K562 (cell line): Measurements from ENCODE around the gene ADAT3. TPM values are rescaled to one million over a fixed set of nuclear protein-coding genes. Genes with fewer than 3 reads are reported as not detected.

Experiments
- ATAC-seq: fragments of 200-7000 bp; cut with Tn5 transposase; 3 replicates; pipeline ENCODE4 v1.9.1; 2020; ENCODE audit warnings: moderate library complexity
- BruUV-seq: library from RNA; stranded (reverse); fragments of 400-500 nt; replicated peaks from 2 replicates; lab custom pipeline; 2021; lab: Mats Ljungman, UMichigan
- CTCF ChIA-PET: fragments of 300-600 bp; formaldehyde crosslinking; extraction: SDS; loops from one replicate; lab custom pipeline; 2021; ENCODE audit warnings: low intra/inter-chr PET ratio; lab: Yijun Ruan, JAX
- POLR2A ChIA-PET: fragments of 300-600, 350-650 bp; sonication (Branson Sonifier 250); formaldehyde crosslinking; extraction: SDS; loops from one replicate; lab custom pipeline; 2021; ENCODE audit warnings: antibody characterized with exemption, inconsistent platforms; lab: Yijun Ruan, JAX
- DNase-seq, 4 experiments: peaks; one replicate each; pipeline versions ENCODE4 v3.0.0 to v3.0.0-alpha.2; 2011 to 2018; ENCODE audit warnings: low spot score in 3 of 4, mixed read lengths in 3 of 4; ENCODE audit errors: extremely low read depth in 1 of 4
- FAIRE-seq: peaks from 2 replicates; lab custom pipeline; 2011; peaks lifted over from hg19 to GRCh38; lab: Jason Lieb, UNC
- H2AFZ ChIP-seq: 2 replicates; pipeline ENCODE4 v1.6.0; 2011; ENCODE audit warnings: low read depth, low read length, control low read depth, inconsistent platforms
- H3K27ac ChIP-seq: fragments of 200-600 bp; 3 replicates; pipeline ENCODE4 v1.8.0; 2011; ENCODE audit warnings: low read depth, mild to moderate bottlenecking, control low read depth, inconsistent platforms, low read length, moderate library complexity, mixed read lengths; ENCODE audit errors: extremely low read depth
- H3K27me3 ChIP-seq, 2 experiments: fragments of 300-600 bp in 1 of 2; 2 replicates in 1 of 2; 3 replicates in 1 of 2; pipeline versions ENCODE4 v1.6.0 to v1.8.0; 2011; ENCODE audit warnings: inconsistent platforms in 2 of 2, low read length in 2 of 2, mild to moderate bottlenecking in 1 of 2, mixed read lengths in 1 of 2, moderate library complexity in 1 of 2; ENCODE audit not compliant: control insufficient read depth in 2 of 2, insufficient read depth in 2 of 2
- H3K36me3 ChIP-seq: fragments of 300-600 bp; 3 replicates; pipeline ENCODE4 v1.8.0; 2011; ENCODE audit warnings: mild to moderate bottlenecking, low read length, inconsistent platforms; ENCODE audit not compliant: control insufficient read depth, insufficient read depth
- H3K4me1 ChIP-seq, 2 experiments: fragments of 200-600 bp in 1 of 2; replicated peaks in 1 of 2; 2 replicates in 1 of 2; 3 replicates in 1 of 2; pipeline versions ENCODE4 v1.5.1 to v1.8.0; 2011; ENCODE audit warnings: inconsistent platforms in 2 of 2, low read length in 2 of 2, mild to moderate bottlenecking in 1 of 2, mixed read lengths in 1 of 2, moderate library complexity in 1 of 2; ENCODE audit not compliant: control insufficient read depth in 2 of 2, insufficient read depth in 2 of 2
- H3K4me2 ChIP-seq: 2 replicates; pipeline ENCODE4 v1.6.1; 2011; ENCODE audit warnings: low read length, control low read depth, inconsistent platforms, mixed read lengths; ENCODE audit not compliant: insufficient read depth
- H3K4me3 ChIP-seq: fragments of 200-600 bp; sonication (generic), shearing (Covaris generic); 2 replicates; pipeline ENCODE4 v1.5.1; 2016; ENCODE audit warnings: control low read depth, inconsistent platforms
- H3K79me2 ChIP-seq: fragments of 200-600 bp; 3 replicates; pipeline ENCODE4 v1.8.0; 2011; ENCODE audit warnings: low read length, inconsistent platforms; ENCODE audit not compliant: control insufficient read depth, insufficient read depth
- H3K9ac ChIP-seq, 2 experiments: 2 replicates each; pipeline versions ENCODE4 v1.6.0 to v1.6.1; 2011; ENCODE audit warnings: low read depth in 2 of 2, low read length in 2 of 2, control low read depth in 1 of 2, inconsistent platforms in 1 of 2, mild to moderate bottlenecking in 1 of 2, mixed read lengths in 1 of 2; ENCODE audit not compliant: insufficient read depth in 1 of 2
- H3K9me1 ChIP-seq: one replicate; pipeline ENCODE4 v1.6.0; 2011; ENCODE audit warnings: inconsistent platforms, mild to moderate bottlenecking, low read length, moderate library complexity; ENCODE audit not compliant: control insufficient read depth, insufficient read depth
- H3K9me3 ChIP-seq: replicated peaks from 2 replicates; pipeline ENCODE4 v1.5.1; 2011; ENCODE audit warnings: low read depth, low read length, inconsistent platforms; ENCODE audit not compliant: control insufficient read depth, insufficient read depth
- H4K20me1 ChIP-seq: replicated peaks from 2 replicates; pipeline ENCODE4 v1.6.1; 2011; ENCODE audit warnings: low read length, inconsistent platforms, mixed read lengths; ENCODE audit not compliant: control insufficient read depth, insufficient read depth
- CCNT2 ChIP-seq: IDR thresholded peaks from 2 replicates; pipeline ENCODE4 v1.6.1; 2011; ENCODE audit warnings: borderline replicate concordance, low read depth, mild to moderate bottlenecking, moderate library complexity, mixed read lengths, low read length; ENCODE audit not compliant: insufficient read length; ENCODE audit errors: extremely low read depth
- CREB3 ChIP-seq: fragments of 450-650 bp; conservative IDR thresholded peaks from 2 replicates; pipeline ENCODE4 v1.6.1; 2016; ENCODE audit warnings: missing genetic modification characterization, low read depth, mild to moderate bottlenecking, missing compliant biosample characterization, moderate library complexity
- HNRNPH1 ChIP-seq: fragments of 200-400 bp; formaldehyde crosslinking; optimal IDR thresholded peaks from 2 replicates; pipeline ENCODE3; 2017; ENCODE audit warnings: low read depth, mild to moderate bottlenecking, low read length, moderate library complexity
- JUN ChIP-seq, 2 experiments: sonication (generic) in 1 of 2; formaldehyde crosslinking in 1 of 2; IDR thresholded peaks; 2 replicates each; pipeline versions ENCODE4 v1.6.1 to v1.8.0; 2012 to 2022; ENCODE audit warnings: borderline replicate concordance in 2 of 2, mild to moderate bottlenecking in 2 of 2, improper control_type of control experiment in 1 of 2, low read depth in 1 of 2, low read length in 1 of 2, missing genetic modification reagents in 1 of 2
- LCOR ChIP-seq: sonication (generic); formaldehyde crosslinking; IDR thresholded peaks from 2 replicates; pipeline ENCODE4 v1.8.0; 2022; ENCODE audit warnings: mild to moderate bottlenecking, missing genetic modification reagents
- MCM7 ChIP-seq, 2 experiments: fragments of 450-650 bp; IDR thresholded peaks; 2 replicates each; pipeline ENCODE4 v1.6.1; 2016 to 2018
- MTA2 ChIP-seq: fragments of 450-650 bp; IDR thresholded peaks from 2 replicates; pipeline ENCODE4 v1.6.1; 2016; ENCODE audit warnings: low read depth
- NBN ChIP-seq: fragments of 450-650 bp; IDR thresholded peaks from 2 replicates; pipeline ENCODE4 v1.6.1; 2016; ENCODE audit warnings: low read depth, mild to moderate bottlenecking
- POLR2AphosphoS2 ChIP-seq: IDR thresholded peaks from 2 replicates; pipeline ENCODE4 v1.6.1; 2012; ENCODE audit warnings: low read length, improper control_type of control experiment
- RBFOX2 ChIP-seq: fragments of 200-400 bp; formaldehyde crosslinking; IDR thresholded peaks from 2 replicates; pipeline ENCODE4 v1.6.1; 2017; ENCODE audit warnings: low read depth, mild to moderate bottlenecking, low read length, moderate library complexity
- SAP30 ChIP-seq: fragments of 200-600 bp; sonication (generic); IDR thresholded peaks from 2 replicates; pipeline ENCODE4 v1.6.1; 2012; ENCODE audit warnings: borderline replicate concordance, low read depth, mild to moderate bottlenecking, moderate library complexity, low read length, control low read depth, inconsistent platforms; ENCODE audit not compliant: insufficient read depth, poor library complexity, severe bottlenecking
- SPI1 ChIP-seq: IDR thresholded peaks from 2 replicates; pipeline ENCODE4 v1.6.1; 2011; ENCODE audit warnings: low read depth, low read length, control low read depth, borderline replicate concordance
- SRSF1 ChIP-seq: fragments of 200-400 bp; formaldehyde crosslinking; IDR thresholded peaks from 2 replicates; pipeline ENCODE4 v1.6.1; 2017; ENCODE audit warnings: mild to moderate bottlenecking, low read depth, low read length, moderate library complexity
- TARDBP ChIP-seq: fragments of 450-650 bp; IDR thresholded peaks from 2 replicates; pipeline ENCODE4 v1.6.1; 2016
- ZFX ChIP-seq: sonication (generic); formaldehyde crosslinking; IDR thresholded peaks from 2 replicates; pipeline ENCODE4 v1.8.0; 2022; ENCODE audit warnings: mild to moderate bottlenecking, missing genetic modification reagents, moderate library complexity
- ZKSCAN8 ChIP-seq: fragments of 200-800 bp; sonication (Bioruptor generic); IDR thresholded peaks from 2 replicates; pipeline ENCODE4 v1.6.1; 2016; ENCODE audit warnings: missing genetic modification characterization, missing compliant biosample characterization
- ZNF584 ChIP-seq: fragments of 200-800 bp; sonication (Bioruptor generic); IDR thresholded peaks from 2 replicates; pipeline ENCODE4 v1.6.1; 2016; ENCODE audit warnings: low read depth, mild to moderate bottlenecking, missing genetic modification characterization, missing compliant biosample characterization
- ZNF589 ChIP-seq: fragments of 200-800 bp; sonication (Bioruptor generic); IDR thresholded peaks from 2 replicates; pipeline ENCODE4 v1.6.1; 2016; ENCODE audit warnings: low read depth, missing genetic modification characterization, missing compliant biosample characterization
- WGBS: fragments of 100-300 bp; shearing (Covaris generic); methylation state at CpG from one replicate; pipeline ENCODE4 v1.1.6; 2016; ENCODE audit warnings: low coverage, mixed read lengths; ENCODE audit not compliant: insufficient coverage; ENCODE audit errors: missing lambda C conversion rate; 5-methylcytosine and 5-hydroxymethylcytosine counted together
- in situ Hi-C: fragments of 300-500 bp; cut with MboI; formaldehyde crosslinking; loops from 4 replicates; pipeline ENCODE4 v1.15.0; 2018; ENCODE audit warnings: inconsistent platforms, mixed read lengths
- intact Hi-C: fragments of 100-400 bp; cut with micrococcal nuclease; formaldehyde crosslinking; loops from 2 replicates; pipeline ENCODE4 v1.14.2; 2022
- polyA plus RNA-seq, 8 experiments: library from polyadenylated mRNA; depleted of rRNA in 4 of 8; stranded (reverse) in 5 of 8; unstranded in 3 of 8; fragments of >200 nt; fragmentation: Nextera tagmentation in 2 of 8; fragmentation: Illumina TruSeq in 1 of 8; extraction: Ambion mirVana in 2 of 8; extraction: Trizol in 1 of 8; gene quantifications; 2 replicates each; pipeline versions ENCODE4 v1.2.1 to v1.2.3, GENCODE V29; 2011 to 2014; ENCODE audit warnings: inconsistent platforms in 1 of 8, missing spikeins in 1 of 8
- total RNA-seq, 7 experiments: library from RNA; depleted of rRNA in 6 of 7; stranded (reverse); fragments of >200 nt in 6 of 7; fragmentation: Illumina TruSeq in 2 of 7; extraction: Trizol in 2 of 7; gene quantifications; 2 replicates each; pipeline versions ENCODE4 v1.2.1 to v1.2.3, GENCODE V29; 2011 to 2021; ENCODE audit warnings: low replicate concordance in 1 of 7
- TF ChIP-seq, protein P1 (sequence below): sonication (generic); formaldehyde crosslinking; IDR thresholded peaks from 2 replicates; pipeline ENCODE4 v1.9.0; 2022; ENCODE audit warnings: mild to moderate bottlenecking, missing genetic modification reagents
- TF ChIP-seq, protein P2 (sequence below): fragments of 250-450 bp; sonication (Bioruptor Pico); IDR thresholded peaks from 2 replicates; pipeline ENCODE4 v1.6.1; 2021; ENCODE audit warnings: mild to moderate bottlenecking

The ADAT3 gene
- total and polyA plus RNA-seq, 9 of the 15 experiments (the other 6 are each of a cell fraction or from before 2014, with no cell fraction given) = 0.67 to 15.6 (median 7.8) TPM; not detected in 4

DNA sequence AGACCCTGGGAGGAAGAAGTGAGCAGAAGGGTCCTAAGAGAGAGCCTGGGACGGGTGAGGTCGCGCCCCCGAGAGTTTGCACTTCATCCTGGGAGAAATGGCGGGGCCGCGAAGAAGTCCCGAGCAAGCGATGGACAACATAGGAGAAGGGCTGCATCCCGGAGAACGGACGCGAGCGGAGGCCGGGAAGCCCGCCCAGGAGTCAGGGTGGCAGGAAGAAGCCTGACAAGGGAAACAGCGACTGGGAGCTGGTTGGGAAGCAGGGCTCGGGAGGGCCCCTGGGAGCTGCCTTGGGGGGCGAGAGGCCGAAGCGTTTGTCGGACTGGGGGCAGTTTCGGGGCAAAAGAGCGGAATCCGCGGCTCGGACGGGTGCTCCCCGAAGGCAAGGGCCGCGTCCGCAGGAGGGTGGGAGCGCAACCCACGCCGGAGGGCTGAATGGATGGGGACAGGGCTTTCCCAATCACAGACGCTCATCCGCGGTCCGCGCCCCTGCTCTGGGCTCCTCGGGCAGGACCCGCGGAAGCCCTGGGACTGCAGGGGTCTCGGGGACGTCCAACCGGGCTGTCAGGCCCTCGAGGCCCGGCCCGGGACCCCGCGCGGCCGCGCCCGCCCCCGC is 20.4 kb upstream of the ADAT3 start:
- peaks cover 46% of the 10 kb centered on the region for H3K79me2 ChIP-seq
- no TSS peak for BruUV-seq
- intact Hi-C loops (no loop called here), in situ Hi-C loops (no loop called here)
- peak overlapping the region; percentile 74 for H3K27ac ChIP-seq
- H2AFZ ChIP-seq = 0 out of 2 replicates have a peak overlapping the region, but pooled peaks have one; percentile 24
- ChIA-PET POLR2A (interaction anchor here (0.5 to 2.1 kb wide), 5 partner anchors 12 to 64 kb away, joined by 3 to 8 read pairs (median 4); no protein-coding TSS in a partner anchor), CTCF (interaction anchor here (0.6 kb wide), 1 partner anchor 555 kb away, joined by 6 read pairs; no protein-coding TSS in a partner anchor)
- H4K20me1 ChIP-seq = peaks cover 37% of the 10 kb centered on the region; the same call in 1 of the 2 replicates
- H3K36me3 ChIP-seq = peaks cover 27% of the 10 kb centered on the region; the same call in 2 of the 3 replicates
- DNase-seq = no peak
- ATAC-seq = peak; percentile 4; the same call in 2 of the 3 replicates
- H3K4me2 ChIP-seq = peak overlapping the region; percentile 90
- no peaks in the 10 kb centered on the region for H3K9me3 ChIP-seq
- no peak for FAIRE-seq
- no peaks in the 10 kb centered on the region for H3K27me3 ChIP-seq
- WGBS = 0% methylated on average over 35 of the region's 56 CpGs
- peak overlapping the region; percentile 91 for H3K4me3 ChIP-seq
- H3K9ac ChIP-seq = peak overlapping the region; percentile 89 to 99
- peaks cover 14% of the 10 kb centered on the region for H3K9me1 ChIP-seq
- peaks cover 31 to 76% of the 10 kb centered on the region in 2 experiments for H3K4me1 ChIP-seq
- TF ChIP-seq CREB3 (tag) (no peak), HNRNPH1 (no peak), MTA2 (no peak), ZFX (CRISPR knock-in tag) (peak; percentile 42; the same call in 1 of the 2 replicates), SPI1 (no peak), JUN (IDR thresholded peaks at IDR 0.05; ENCODE audit: borderline replicate concordance, low read depth, low read length) (no peak), JUN (CRISPR knock-in tag; IDR thresholded peaks at IDR 0.05; ENCODE audit: borderline replicate concordance) (0 out of 2 replicates have a peak, but pooled peaks have one; percentile 18), ZKSCAN8 (CRISPR knock-in tag) (no peak), TARDBP (no peak), MCM7 (IDR thresholded peaks at IDR 0.05) (no peak), CCNT2 (peak; percentile 29), SRSF1 (no peak), SAP30 (peak; percentile 30), POLR2AphosphoS2 (no peak), NBN (no peak), LCOR (CRISPR knock-in tag) (0 out of 2 replicates have a peak, but pooled peaks have one; percentile 26), ZNF584 (CRISPR knock-in tag) (no peak), RBFOX2 (peak; percentile 78), ZNF589 (no peak)
- TF ChIP-seq, protein P1, sequence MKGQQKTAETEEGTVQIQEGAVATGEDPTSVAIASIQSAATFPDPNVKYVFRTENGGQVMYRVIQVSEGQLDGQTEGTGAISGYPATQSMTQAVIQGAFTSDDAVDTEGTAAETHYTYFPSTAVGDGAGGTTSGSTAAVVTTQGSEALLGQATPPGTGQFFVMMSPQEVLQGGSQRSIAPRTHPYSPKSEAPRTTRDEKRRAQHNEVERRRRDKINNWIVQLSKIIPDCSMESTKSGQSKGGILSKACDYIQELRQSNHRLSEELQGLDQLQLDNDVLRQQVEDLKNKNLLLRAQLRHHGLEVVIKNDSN (CRISPR knock-in tag) = no peak
- TF ChIP-seq, protein P2, sequence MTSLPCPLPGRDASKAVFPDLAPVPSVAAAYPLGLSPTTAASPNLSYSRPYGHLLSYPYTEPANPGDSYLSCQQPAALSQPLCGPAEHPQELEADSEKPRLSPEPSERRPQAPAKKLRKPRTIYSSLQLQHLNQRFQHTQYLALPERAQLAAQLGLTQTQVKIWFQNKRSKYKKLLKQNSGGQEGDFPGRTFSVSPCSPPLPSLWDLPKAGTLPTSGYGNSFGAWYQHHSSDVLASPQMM (CRISPR knock-in tag) = no peak
